ENCODE data around the gene MEF2D.
A peak's percentile ranks its signal among the peaks of the same experiment; 100 is the strongest.

The MEF2D gene

GRCh38 chr1:156471496-156472490, 28.8 kb downstream of the MEF2D start:
- no peak for FAIRE-seq
- no peak for DNase-seq (ENCODE audit: low spot score)

DNA sequence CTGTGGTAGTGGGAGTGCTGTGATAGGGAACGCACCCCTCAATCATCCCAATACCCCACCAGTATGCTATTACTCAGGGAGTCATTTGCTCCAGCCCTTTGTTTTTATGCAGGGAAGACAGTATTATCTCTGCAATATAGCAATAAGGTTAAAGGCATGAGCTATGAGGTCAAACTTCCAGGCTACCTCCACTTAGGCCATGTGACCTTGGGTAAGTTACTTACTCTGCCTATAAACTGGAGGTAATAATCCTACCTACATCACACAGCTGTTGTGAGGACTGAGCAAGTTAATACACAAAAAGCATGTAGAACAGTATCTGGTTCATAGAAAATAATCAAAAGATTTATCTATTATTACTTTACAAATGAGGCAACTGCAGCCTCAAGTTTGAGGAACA, 30.1 kb downstream of the MEF2D start:
- DNase-seq (ENCODE audit: low spot score) (no peak), FAIRE-seq (no peak)

GRCh38 chr1:156468693-156469345, 31.8 kb downstream of the MEF2D start:
- no peak for FAIRE-seq
- DNase-seq (ENCODE audit: low spot score) = no peak

DNA sequence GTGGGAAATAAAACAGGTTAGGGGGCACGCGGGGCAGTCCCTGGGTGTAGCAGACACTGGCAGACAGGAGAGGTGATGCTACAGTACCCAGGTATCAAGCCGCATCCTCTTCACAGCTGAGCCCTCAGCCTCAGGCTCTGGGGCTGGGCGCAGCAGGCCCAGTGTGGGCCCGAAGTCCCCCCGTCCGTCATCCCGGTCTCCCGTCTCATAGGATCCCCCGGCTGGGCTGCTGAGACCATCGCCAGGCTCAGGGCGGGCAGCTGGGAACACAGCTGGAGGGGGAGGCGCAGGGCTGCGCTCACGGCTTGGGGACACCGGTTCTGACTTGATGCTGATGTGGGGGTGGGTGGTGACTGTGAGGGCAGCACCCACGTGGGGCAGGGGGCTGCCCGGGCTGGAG, 32.7 kb downstream of the MEF2D start:
- FAIRE-seq = no peak

DNA sequence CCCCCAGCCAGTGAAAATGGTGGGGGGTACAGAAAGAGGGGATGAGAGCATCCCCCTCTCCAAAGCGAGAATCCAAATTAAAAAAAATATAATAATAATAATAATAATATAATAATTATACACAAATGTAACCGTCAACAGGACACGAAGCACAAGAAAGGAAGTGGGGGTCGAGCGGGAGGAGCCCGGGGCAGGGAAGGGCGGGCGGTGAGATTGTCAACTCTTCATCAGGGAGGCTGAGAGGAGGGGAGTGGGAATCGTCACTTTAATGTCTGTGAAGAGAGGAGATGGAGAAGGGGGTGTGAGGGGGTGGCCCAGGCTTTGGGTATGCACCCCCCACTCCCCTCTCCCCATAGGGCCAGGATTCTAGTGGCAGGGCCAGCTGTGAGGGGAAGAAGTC, 33.2 kb downstream of the MEF2D start:
- FAIRE-seq (no peak), DNase-seq (ENCODE audit: low spot score) (no peak)

More for the DNA sequence above, 32.7 kb downstream of the MEF2D start:
- no peak for DNase-seq (ENCODE audit: low spot score)

GRCh38 chr1:156465747-156466365, 34.7 kb downstream of the MEF2D start:
- FAIRE-seq (no peak), DNase-seq (ENCODE audit: low spot score) (no peak)

- FAIRE-seq = no peak
- DNase-seq (ENCODE audit: low spot score) = no peak
Observed at GRCh38 chr1:156464825-156465452, 35.6 kb downstream of the MEF2D start.

GRCh38 chr1:156464335-156464734, 36.2 kb downstream of the MEF2D start:
- FAIRE-seq (no peak), DNase-seq (ENCODE audit: low spot score) (no peak)

GRCh38 chr1:156463874-156464273, 36.7 kb downstream of the MEF2D start:
- DNase-seq (ENCODE audit: low spot score) (no peak), FAIRE-seq (no peak)

- DNase-seq (ENCODE audit: low spot score) = no peak
- no peak for FAIRE-seq
Observed at GRCh38 chr1:156462954-156463795, 37.4 kb downstream of the MEF2D start.

- no peak for DNase-seq (ENCODE audit: low spot score)
- FAIRE-seq = no peak
Observed at GRCh38 chr1:156461781-156462647, 38.6 kb downstream of the MEF2D start.

DNA sequence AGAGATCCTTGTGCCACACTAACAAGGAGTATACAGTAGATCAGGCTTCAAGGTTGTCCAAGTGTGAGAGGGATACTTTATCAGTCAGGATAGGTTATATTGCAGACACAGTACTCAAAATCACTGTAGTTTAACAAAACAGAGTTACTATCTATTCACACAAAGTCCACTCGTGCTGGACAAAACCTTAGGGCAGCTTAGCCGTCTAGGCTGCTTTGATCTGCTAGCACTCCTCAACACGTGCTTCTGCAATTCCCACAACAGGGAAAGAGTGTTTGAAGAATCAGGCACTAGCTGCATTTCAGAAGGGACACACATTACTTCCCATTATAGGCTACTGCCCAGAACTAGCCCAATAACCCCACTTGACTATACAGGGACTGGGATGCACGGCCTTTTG, 39.5 kb downstream of the MEF2D start:
- no peak for FAIRE-seq
- DNase-seq (ENCODE audit: low spot score) = no peak

DNA sequence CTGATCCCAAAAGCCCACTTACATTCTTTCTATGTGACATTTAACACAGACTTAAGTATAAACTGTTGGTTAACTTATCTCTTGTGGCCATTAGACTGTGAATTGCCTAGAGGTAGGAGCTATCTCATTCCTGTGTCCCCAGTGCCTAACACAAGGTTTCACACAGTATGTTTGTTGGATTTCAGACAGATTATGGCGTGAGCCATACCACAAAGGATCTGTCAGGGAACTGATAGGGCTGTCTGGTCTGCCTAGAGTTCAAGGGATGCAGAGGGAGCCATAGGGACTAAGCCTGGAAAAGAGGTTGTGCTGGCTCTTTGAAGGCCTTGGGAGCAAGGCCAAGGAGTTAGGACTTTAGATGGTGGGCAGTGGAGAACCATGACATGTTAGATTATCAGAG, 40.0 kb downstream of the MEF2D start:
- FAIRE-seq (no peak), DNase-seq (ENCODE audit: low spot score) (no peak)

DNA sequence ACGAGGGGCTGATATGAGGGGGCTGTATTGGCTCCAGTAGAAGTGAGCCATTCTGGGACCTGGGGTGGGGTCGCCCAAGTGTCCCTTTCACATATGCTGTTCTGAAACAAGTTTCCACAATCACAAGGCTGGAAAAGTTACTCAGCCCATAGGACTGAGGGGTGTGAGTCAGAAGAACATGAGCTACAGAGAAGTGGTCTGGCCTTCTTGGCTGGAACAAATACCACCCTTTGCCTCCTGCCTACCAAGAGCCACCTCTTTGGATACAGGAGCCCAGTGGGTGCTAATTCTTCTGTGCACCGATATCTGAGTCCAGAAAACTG, 42.4 kb downstream of the MEF2D start:
- FAIRE-seq (no peak), DNase-seq (ENCODE audit: low spot score) (no peak)

DNA sequence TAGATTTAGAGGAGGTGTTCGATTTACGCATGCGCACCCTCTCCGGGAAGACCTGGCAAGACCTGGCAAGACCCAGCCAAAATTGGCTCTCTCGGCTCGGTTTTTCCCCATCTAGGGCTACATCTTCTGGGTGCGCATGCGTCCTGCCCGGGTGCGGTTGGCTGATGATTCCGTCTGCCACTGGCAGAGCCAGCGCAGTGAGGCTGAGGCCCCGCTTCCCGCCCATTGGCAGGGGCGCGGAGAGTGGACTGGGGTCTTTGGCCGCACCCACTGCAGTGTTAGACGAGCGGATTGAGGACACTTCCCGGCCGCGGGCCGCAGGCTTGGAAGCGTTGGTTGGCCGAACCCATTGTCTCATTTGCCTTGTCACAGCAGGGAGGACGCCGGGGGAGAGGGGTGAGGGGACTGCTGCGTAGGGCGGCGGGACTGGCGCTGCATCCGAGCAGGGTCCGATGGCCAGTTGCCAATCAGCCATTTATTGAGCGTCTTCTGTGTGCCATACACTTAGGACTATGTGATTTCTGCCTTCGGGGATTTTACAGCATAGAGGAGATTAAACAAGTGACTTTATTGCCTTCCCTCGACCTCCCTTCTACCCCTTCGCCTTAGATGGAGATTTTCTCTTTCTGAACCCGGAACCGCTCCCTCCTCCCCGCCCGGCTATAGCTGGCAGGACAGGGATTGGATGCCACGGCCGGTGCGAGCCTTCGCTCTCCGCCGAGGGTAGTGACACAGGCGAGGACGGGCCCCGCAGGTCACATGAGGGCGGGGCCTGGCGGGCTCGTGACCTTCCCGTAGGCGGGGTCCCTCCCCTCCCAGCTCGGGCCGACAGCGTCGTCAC, 43.7 kb downstream of the MEF2D start:
- FAIRE-seq (peak; percentile 85), DNase-seq (ENCODE audit: low spot score) (peak; percentile 98)

GRCh38 chr1:156455362-156455761, 45.2 kb downstream of the MEF2D start:
- FAIRE-seq (no peak), DNase-seq (ENCODE audit: low spot score) (no peak)

DNA sequence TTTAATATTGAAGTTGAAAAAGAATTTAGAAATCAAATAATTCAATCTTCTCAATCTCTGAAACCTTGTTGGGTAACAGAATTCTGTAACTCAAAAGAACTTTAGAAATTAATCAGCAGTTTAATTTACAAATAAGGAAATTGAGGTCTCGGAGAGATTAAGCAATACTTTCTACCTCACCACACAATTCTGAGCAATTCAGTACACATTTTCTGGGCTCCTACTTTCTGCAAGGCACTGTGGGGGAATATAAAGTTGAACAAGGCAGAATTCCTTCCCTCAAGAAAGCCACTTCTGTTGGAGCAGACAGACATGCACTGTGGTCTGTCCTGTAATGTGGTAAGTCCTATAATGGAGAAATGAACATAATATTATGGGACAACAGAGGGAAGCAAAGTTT, 47.7 kb downstream of the MEF2D start:
- no peak for FAIRE-seq
- DNase-seq (ENCODE audit: low spot score) = no peak

DNA sequence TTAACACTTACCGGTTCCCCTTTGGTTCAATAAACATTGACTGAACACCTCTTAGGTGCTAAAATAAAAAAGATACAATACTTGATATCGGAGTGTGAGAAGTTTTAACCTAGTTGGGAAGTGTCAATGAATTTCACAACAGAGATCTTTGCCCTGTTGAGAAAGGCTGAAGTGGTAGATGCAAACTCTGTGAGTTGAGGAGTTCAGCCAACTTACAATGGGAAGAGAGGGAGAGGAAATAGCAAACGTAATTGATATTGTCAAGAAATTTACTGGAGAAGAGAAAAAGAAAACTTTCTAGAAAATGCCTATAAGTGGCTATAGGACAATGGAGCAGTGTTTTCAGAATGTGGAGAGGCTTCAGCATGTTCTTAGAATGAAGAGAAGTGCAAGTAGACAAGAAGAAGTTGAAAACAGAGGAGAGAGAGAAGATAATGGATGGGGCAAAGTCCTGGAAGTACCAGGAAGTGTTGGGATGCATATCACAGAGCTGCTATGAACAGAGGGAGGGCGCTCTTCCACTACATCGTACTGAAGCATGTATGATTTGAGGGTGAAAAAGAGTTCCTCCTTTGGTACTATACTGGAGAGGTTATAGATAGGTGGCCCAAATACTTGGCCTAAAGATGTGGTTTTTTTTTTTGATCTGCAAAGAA, 48.9 kb downstream of the MEF2D start:
- no peak for DNase-seq (ENCODE audit: low spot score)
- FAIRE-seq = no peak
